Loucy (cell line): ENCODE results near the gene HDAC6.

Experiments used
- CTCF ChIP-seq: fragments of 200-600 bp; sonication (generic); conservative IDR thresholded peaks from 2 replicates; pipeline ENCODE4 v1.5.1; 2014; ENCODE audit warnings: mild to moderate bottlenecking, antibody characterized with exemption, low read length
- EZH2phosphoT487 ChIP-seq: fragments of 200-600 bp; IDR thresholded peaks from 2 replicates; pipeline ENCODE4 v1.6.1; 2018; ENCODE audit warnings: antibody characterized with exemption, mild to moderate bottlenecking, moderate library complexity, borderline replicate concordance

DNA sequence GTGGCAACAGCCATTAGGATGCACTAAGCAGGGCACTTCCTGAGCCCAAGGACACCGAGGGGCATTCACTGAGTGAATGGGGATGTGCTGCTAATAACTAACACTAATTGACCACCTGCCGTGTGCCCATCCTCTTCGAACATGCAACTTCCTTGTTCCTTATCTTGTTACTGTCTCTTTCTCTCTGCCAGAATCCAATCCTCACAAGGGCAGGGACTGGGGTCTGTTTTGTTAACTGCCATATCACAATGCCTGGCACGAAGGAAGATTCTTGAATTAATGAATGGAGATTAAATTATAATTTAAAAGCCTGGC, 25.7 kb downstream of the HDAC6 start:
- TF ChIP-seq CTCF = no peak
- TF ChIP-seq EZH2phosphoT487 = no peak
